Endodermal cell (in vitro differentiated cells): ENCODE data around the gene UQCC2. TPM values are rescaled to one million over a fixed set of nuclear protein-coding genes. Genes with fewer than 3 reads are reported as not detected.

Source experiments
- DNase-seq: peaks from one replicate; pipeline ENCODE4 v3.0.0-alpha.2; 2017
- H3K27ac ChIP-seq: 2 replicates; pipeline ENCODE4 v1.5.1; 2013; ENCODE audit warnings: mild to moderate bottlenecking, low read depth, low read length, moderate library complexity
- H3K27me3 ChIP-seq: 2 replicates; pipeline ENCODE4 v1.6.1; 2013; ENCODE audit warnings: mild to moderate bottlenecking, low read length, moderate library complexity; ENCODE audit not compliant: insufficient read depth, control insufficient read depth, poor library complexity, severe bottlenecking
- H3K36me3 ChIP-seq: 2 replicates; pipeline ENCODE4 v1.7.0; 2013; ENCODE audit warnings: mild to moderate bottlenecking, low read length, moderate library complexity; ENCODE audit not compliant: control insufficient read depth, insufficient read depth
- H3K4me1 ChIP-seq: one replicate; pipeline ENCODE4 v1.7.0; 2013; ENCODE audit warnings: low read length; ENCODE audit not compliant: control insufficient read depth, insufficient read depth
- H3K4me3 ChIP-seq: 2 replicates; pipeline ENCODE4 v1.5.1; 2013; ENCODE audit warnings: mild to moderate bottlenecking, low read length, moderate library complexity
- H3K9ac ChIP-seq: 2 replicates; pipeline ENCODE4 v1.6.1; 2013; ENCODE audit warnings: mild to moderate bottlenecking, low read length, moderate library complexity; ENCODE audit not compliant: poor library complexity, severe bottlenecking; ENCODE audit errors: extremely low read depth
- H3K9me3 ChIP-seq: 2 replicates; pipeline ENCODE4 v1.6.1; 2013; ENCODE audit warnings: mild to moderate bottlenecking, low read length, moderate library complexity; ENCODE audit not compliant: control insufficient read depth
- H3K27ac Mint-ChIP-seq: 2 replicates; pipeline ENCODE4 v1.8.0; 2020; ENCODE audit warnings: mixed read lengths
- H3K27me3 Mint-ChIP-seq: 2 replicates; pipeline ENCODE4 v1.8.0; 2021; ENCODE audit warnings: mild to moderate bottlenecking, mixed read lengths; ENCODE audit not compliant: insufficient read depth
- H3K36me3 Mint-ChIP-seq: 2 replicates; pipeline ENCODE4 v1.8.0; 2020; ENCODE audit warnings: low read depth, mixed read lengths
- H3K4me1 Mint-ChIP-seq: 2 replicates; pipeline ENCODE4 v1.8.0; 2020; ENCODE audit warnings: mixed read lengths
- H3K4me3 Mint-ChIP-seq: 2 replicates; pipeline ENCODE4 v1.8.0; 2020; ENCODE audit warnings: mild to moderate bottlenecking, moderate library complexity, mixed read lengths
- H3K9me3 Mint-ChIP-seq: 2 replicates; pipeline ENCODE4 v1.8.0; 2020; ENCODE audit warnings: mild to moderate bottlenecking, mixed read lengths
- CTCF ChIP-seq: fragments of 200-600 bp; sonication (generic); conservative IDR thresholded peaks from 2 replicates; pipeline ENCODE4 v1.5.0; 2021; ENCODE audit warnings: antibody characterized with exemption, mild to moderate bottlenecking
- WGBS, 2 experiments: methylation state at CpG; one replicate each; pipeline versions ENCODE4 v1.1.5 to v1.1.7; 2013; ENCODE audit warnings: missing lambda C conversion rate in 2 of 2, mixed read lengths in 1 of 2; ENCODE audit not compliant: insufficient coverage in 1 of 2, insufficient read length in 1 of 2; 5-methylcytosine and 5-hydroxymethylcytosine counted together
- total RNA-seq, 2 donors: library from RNA; stranded (reverse); fragmentation: NEBNext Ultra II Directional in 1 of 2; extraction: Animal tissue kit (Norgen Biotek cat#: 25700) in 1 of 2; gene quantifications; 2 replicates in 1 of 2; 3 replicates in 1 of 2; pipeline ENCODE4 v1.2.1, GENCODE V29; 2021

UQCC2 gene
- total RNA-seq, 2 donors from 2014 or later: 120 to 174 TPM

DNA sequence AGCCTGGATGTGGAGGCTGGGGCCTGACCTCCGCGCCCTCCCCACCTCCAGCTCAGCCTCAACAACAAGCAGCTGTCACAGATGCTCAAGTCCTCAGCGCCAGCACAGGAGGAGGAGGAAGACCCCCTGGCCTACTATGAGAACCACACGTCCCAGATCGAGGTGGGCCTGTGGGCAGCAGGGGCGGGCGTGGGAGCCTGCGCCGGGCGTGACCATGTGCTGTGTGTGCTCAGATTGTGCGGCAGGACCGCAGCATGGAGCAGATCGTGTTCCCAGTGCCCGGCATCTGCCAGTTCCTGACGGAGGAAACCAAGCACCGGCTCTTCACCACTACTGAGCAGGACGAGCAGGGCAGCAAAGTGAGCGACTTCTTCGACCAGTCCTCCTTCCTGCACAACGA, 23.5 kb downstream of the UQCC2 start:
- Histone ChIP-seq H3K9me3 (no peaks in the 10 kb centered on the region), H3K27me3 (no peaks in the 10 kb centered on the region), H3K9ac (no peak overlapping the region), H3K4me3 (no peak overlapping the region), H3K36me3 (peaks cover 8% of the 10 kb centered on the region), H3K27ac (no peak overlapping the region), H3K4me1 (peaks cover 3% of the 10 kb centered on the region)
- TF ChIP-seq CTCF: no peak
- Mint-ChIP-seq H3K9me3 (no peaks in the 10 kb centered on the region), H3K27me3 (no peaks in the 10 kb centered on the region), H3K4me1 (peaks cover 9% of the 10 kb centered on the region), H3K36me3 (peaks cover 62% of the 10 kb centered on the region), H3K4me3 (no peak overlapping the region), H3K27ac (no peak overlapping the region)
- 92 to 96% methylated on average over 10 to 20 of the region's 20 CpGs for whole genome bisulfite sequencing, 2 experiments
- DNase-seq: no peak

DNA sequence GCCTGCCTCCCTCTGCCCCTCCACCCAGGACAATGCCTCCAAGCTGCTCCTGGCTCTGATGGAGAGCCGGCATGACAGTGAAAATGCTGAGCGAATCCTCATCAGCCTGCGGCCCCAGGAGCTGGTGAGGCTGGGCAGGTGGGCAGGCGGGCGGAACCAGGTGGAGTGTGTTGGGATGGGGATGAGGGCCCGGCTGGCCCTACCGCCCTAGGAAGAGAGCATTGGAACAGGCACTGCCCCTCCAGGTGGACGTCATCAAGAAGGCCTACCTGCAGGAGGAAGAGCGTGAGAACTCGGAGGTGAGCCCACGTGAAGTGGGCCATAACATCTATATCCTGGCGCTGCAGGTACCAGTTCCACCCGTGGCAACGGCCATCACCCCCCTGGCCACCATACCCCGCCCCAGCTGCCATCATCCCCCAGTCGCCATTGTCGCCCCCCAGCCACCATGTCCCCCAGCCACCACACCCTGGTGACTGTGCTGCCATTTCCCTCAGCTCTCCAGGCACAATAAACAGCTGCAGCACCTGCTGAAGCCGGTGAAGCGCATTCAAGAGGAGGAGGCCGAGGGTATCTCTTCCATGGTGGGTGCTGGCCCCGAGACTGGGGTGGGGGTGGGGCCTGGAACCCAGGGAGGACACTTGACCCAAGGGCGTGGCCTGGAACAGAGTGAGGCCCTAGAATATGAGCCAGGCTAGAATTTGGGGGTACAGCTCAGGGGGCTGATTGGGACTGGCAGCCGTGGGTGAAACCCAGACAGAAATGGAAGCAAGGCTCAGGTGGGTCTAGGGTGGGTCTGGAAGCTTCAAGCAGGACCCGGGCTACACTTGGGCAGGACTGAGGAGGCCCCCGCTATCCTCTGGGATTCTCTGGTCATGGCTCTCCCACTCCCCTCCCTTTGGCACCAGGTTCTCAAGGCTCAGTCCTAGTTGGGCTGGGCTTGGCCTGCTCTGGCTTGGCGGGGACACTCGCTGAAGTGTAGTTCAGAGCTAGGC, 24.2 kb downstream of the UQCC2 start:
- Mint-ChIP-seq H3K9me3 (no peaks in the 10 kb centered on the region), H3K36me3 (peaks cover 58% of the 10 kb centered on the region), H3K27me3 (no peaks in the 10 kb centered on the region), H3K4me3 (no peak overlapping the region), H3K27ac (no peak overlapping the region), H3K4me1 (peaks cover 5% of the 10 kb centered on the region)
- no peak for DNase-seq
- TF ChIP-seq CTCF: no peak
- WGBS, 2 experiments: 88 to 96% methylated on average over 10 to 27 of the region's 27 CpGs
- H3K4me1 ChIP-seq: peaks cover 3% of the 10 kb centered on the region
- peaks cover 4% of the 10 kb centered on the region for H3K36me3 ChIP-seq
- no peaks in the 10 kb centered on the region for H3K9me3 ChIP-seq
- H3K27me3 ChIP-seq: no peaks in the 10 kb centered on the region
- H3K27ac ChIP-seq: no peak overlapping the region
- H3K9ac ChIP-seq: no peak overlapping the region
- no peak overlapping the region for H3K4me3 ChIP-seq

DNA sequence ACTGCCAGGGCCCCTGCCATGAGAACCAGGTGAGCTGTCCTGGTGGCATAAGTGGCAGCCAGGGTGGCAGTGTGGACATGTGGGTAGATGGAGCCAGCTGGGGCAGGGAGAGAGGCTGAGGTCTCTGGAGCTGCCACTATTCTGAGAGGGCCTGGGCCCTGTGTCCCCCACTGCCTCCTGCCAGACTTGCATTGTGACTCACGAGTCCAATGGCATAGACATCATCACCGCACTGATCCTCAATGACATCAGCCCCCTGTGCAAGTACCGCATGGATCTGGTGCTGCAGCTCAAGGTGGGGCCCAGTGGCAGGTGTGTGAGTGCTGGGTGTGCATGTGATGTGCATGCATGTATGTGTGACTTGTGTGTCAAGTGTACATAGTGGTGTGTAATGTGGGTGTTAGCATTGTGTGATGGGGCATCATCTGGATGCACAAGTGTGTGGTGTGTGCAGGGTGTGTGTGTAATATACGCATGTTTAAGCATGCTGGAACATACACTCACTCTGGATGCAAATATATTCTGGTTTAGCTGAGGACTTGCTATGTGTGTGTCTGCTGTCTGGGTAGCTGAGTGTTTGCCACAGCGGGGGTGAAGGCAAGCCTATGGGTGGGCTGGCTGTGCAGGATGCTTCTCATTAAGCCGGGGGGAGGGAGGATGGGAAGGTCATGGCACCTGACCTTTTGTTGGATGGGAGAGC, 25.1 kb downstream of the UQCC2 start:
- Histone ChIP-seq H3K4me3 (no peak overlapping the region), H3K36me3 (no peaks in the 10 kb centered on the region), H3K27me3 (no peaks in the 10 kb centered on the region), H3K27ac (no peak overlapping the region), H3K9ac (no peak overlapping the region), H3K4me1 (no peaks in the 10 kb centered on the region), H3K9me3 (no peaks in the 10 kb centered on the region)
- no peaks in the 10 kb centered on the region for H3K4me1 Mint-ChIP-seq
- H3K27me3 Mint-ChIP-seq: no peaks in the 10 kb centered on the region
- WGBS, 2 experiments: 94 to 96% methylated on average over 5 to 6 of the region's 6 CpGs
- no peaks in the 10 kb centered on the region for H3K9me3 Mint-ChIP-seq
- H3K4me3 Mint-ChIP-seq: no peak overlapping the region
- DNase-seq: no peak
- peaks cover 54% of the 10 kb centered on the region for H3K36me3 Mint-ChIP-seq
- no peak for TF ChIP-seq CTCF
- no peak overlapping the region for H3K27ac Mint-ChIP-seq
